ENCODE data around the gene PTPN14.

DNA sequence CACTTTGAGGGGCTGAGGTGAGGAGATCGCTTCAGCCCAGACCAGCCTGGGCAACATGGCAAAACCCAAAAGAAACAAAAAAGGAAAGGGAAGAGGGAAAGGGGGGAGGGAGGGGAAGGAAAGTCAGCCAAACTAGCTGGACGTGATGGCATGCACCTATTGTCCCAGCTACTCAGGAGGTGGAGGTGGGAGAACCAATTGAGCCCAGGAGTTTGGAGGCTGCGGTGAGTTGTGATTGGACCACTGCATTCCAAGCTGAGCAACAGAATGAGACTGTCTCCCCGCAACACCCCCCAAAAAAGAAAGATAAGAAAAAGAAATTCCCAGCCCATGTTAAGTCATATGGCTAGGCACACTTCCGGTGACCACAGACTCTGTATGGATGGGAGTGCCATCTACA, 128.4 kb downstream of the PTPN14 start:
- TF ChIP-seq, protein P1, sequence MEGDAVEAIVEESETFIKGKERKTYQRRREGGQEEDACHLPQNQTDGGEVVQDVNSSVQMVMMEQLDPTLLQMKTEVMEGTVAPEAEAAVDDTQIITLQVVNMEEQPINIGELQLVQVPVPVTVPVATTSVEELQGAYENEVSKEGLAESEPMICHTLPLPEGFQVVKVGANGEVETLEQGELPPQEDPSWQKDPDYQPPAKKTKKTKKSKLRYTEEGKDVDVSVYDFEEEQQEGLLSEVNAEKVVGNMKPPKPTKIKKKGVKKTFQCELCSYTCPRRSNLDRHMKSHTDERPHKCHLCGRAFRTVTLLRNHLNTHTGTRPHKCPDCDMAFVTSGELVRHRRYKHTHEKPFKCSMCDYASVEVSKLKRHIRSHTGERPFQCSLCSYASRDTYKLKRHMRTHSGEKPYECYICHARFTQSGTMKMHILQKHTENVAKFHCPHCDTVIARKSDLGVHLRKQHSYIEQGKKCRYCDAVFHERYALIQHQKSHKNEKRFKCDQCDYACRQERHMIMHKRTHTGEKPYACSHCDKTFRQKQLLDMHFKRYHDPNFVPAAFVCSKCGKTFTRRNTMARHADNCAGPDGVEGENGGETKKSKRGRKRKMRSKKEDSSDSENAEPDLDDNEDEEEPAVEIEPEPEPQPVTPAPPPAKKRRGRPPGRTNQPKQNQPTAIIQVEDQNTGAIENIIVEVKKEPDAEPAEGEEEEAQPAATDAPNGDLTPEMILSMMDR (IDR thresholded peaks at IDR 0.05; ENCODE audit: low read depth, low read length), result no peak
- TF ChIP-seq POLR2A (IDR thresholded peaks at IDR 0.05; ENCODE audit: extremely low read depth, insufficient read length) (no peak), MYC (IDR thresholded peaks at IDR 0.05; ENCODE audit: low read depth, low read length) (no peak)
- TF ChIP-seq, protein P2, sequence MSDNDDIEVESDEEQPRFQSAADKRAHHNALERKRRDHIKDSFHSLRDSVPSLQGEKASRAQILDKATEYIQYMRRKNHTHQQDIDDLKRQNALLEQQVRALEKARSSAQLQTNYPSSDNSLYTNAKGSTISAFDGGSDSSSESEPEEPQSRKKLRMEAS (IDR thresholded peaks at IDR 0.05; ENCODE audit: low read depth, low read length), result no peak

All from NB4 (cell line).